ENCODE results near the gene GLI2. TPM values are rescaled to one million over a fixed set of nuclear protein-coding genes. Genes with fewer than 3 reads are reported as not detected.

GLI2 gene
- total and polyA plus RNA-seq, 5 donors: 0.86 to 4.8 (median 4.1) TPM

- H3K27ac ChIP-seq (ENCODE audit: low read length): no peak overlapping the region
- DNase-seq (peak in 2 of 3 donors; percentile 6 to 40), ATAC-seq (no peak)
- H3K4me3 ChIP-seq (ENCODE audit: low read length): no peak overlapping the region
- H3K4me1 ChIP-seq (ENCODE audit: control insufficient read depth, insufficient read depth, low read length): peaks cover 8% of the 10 kb centered on the region
- intact Hi-C loops (cut with DNase I): no loop called here
- 52% methylated on average over 7 of the region's 7 CpGs for WGBS
- no peaks in the 10 kb centered on the region for H3K9me3 ChIP-seq (ENCODE audit: control insufficient read depth, low read length)
- no peaks in the 10 kb centered on the region for H3K27me3 ChIP-seq (ENCODE audit: control insufficient read depth, insufficient read depth)
These were observed 44.7 kb downstream of the GLI2 start for GRCh38 chr2:120780402-120780801.

GRCh38 chr2:120783371-120783791, 47.7 kb downstream of the GLI2 start:
- intact Hi-C loops (cut with DNase I): no loop called here
- peaks cover 8% of the 10 kb centered on the region for H3K4me1 ChIP-seq (ENCODE audit: control insufficient read depth, insufficient read depth, low read length)
- peak; percentile 36 to 45 for ATAC-seq
- DNase-seq: peak in 1 of 3 donors; percentile 56
- H3K4me3 ChIP-seq (ENCODE audit: low read length): no peak overlapping the region
- WGBS: 10% methylated on average over 9 of the region's 9 CpGs
- H3K27me3 ChIP-seq (ENCODE audit: control insufficient read depth, insufficient read depth): no peaks in the 10 kb centered on the region
- H3K27ac ChIP-seq (ENCODE audit: low read length): no peak overlapping the region
- H3K9me3 ChIP-seq (ENCODE audit: control insufficient read depth, low read length): no peaks in the 10 kb centered on the region

GRCh38 chr2:120783969-120784372, 48.3 kb downstream of the GLI2 start:
- Histone ChIP-seq H3K9me3 (ENCODE audit: control insufficient read depth, low read length) (no peaks in the 10 kb centered on the region), H3K4me3 (ENCODE audit: low read length) (no peak overlapping the region), H3K4me1 (ENCODE audit: control insufficient read depth, insufficient read depth, low read length) (peaks cover 8% of the 10 kb centered on the region), H3K27me3 (ENCODE audit: control insufficient read depth, insufficient read depth) (no peaks in the 10 kb centered on the region), H3K27ac (ENCODE audit: low read length) (peak overlapping the region; percentile 25)
- peak in 1 of 3 donors; percentile 22 for DNase-seq
- intact Hi-C loops (cut with DNase I): no loop called here
- ATAC-seq: peak; percentile 8 to 40
- 65% methylated on average over 7 of the region's 7 CpGs for WGBS
